HG03460 (cell line): ENCODE data around the gene HEXIM1.

ENCODE experiments used
- ATAC-seq: cut with Tn5 transposase; IDR thresholded peaks from one replicate; pipeline ENCODE4 v1.9.1; 2021; ENCODE audit not compliant: unreplicated experiment

The HEXIM1 gene

DNA sequence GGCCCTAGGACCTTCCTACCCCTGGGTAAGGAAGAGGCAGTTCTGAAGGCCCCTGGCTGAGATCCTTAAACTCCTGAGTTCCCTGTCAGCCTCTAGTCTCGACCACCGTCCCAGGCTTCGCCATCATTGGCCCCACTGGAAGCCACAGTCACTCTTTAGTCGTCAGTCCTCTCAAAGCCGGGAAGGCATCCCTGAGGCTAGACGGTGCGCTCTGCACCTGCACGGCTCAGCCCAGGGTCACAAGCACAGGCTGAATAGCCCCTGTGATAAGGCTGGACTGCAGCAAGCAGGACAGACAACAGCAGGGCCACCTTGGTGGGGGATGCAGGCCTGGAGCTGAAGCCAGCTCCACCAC, 3.3 kb upstream of the HEXIM1 start:
- ATAC-seq: no peak

DNA sequence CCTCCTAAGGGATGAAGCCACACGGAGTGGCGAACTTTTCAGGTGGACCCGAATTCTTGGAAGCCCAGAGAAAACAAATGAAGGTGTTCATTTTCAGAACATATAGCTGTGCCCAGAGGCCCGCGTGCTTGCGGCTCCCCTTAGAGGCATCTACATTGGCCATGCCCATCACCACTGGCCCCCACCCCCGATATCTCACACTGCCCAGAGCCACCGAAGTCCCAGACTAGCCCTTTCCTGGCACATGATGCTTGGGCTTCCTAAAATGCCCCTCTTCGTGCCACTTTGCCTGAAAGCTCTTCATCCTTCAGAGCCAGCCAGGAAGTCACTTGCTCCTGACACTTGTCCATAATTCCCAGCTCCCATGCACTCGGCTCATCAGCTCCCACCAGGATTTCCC, 2.1 kb upstream of the HEXIM1 start:
- ATAC-seq: no peak

DNA sequence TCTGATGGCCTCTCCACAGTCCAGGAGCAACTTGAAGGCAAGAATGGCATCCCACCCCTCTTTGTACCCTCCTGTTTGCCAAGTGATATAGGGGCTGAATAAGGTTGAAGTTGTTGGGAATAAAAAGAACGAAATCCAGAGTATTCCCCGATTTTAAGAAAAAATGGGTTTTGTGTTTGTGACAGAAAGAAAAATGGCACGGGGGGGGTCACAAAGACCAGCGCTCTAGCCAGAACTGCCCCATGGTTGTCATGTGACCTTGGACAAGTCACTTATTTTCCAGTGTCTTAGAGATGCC, 1.7 kb upstream of the HEXIM1 start:
- no peak for ATAC-seq

DNA sequence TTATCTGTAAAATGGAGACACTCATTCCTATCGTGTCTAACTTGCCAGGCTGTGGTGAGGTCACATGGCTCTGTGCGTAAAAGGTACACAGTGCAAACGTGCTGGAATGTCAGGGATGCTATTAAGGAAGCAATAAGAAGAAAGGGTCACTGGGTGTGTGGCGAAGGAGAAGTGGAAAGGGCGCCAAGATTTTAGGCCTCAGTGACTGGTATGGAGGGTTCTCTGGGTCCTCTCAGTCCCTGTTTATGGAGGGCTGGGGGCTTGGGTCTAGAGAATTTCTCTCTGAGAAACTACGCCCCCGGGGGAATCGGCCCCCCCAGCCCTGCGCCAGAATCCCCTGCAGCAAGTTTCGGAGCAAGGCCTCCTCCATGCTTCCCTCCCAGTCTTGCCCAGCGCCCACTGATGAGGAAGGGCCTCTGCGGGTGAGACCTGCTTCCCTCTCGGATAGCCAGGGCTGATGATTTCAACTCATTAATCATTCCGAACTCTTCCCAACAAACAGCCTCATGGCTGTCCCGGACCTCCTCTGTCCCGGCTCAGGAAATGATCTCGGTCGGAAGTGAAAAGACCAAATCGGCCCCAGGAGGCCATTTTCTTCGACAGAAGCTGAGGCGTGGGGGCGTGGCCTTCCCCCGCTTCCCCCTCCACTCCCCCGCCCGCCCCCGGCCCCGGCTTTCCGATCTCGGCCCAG, 1.2 kb upstream of the HEXIM1 start:
- ATAC-seq: no peak

DNA sequence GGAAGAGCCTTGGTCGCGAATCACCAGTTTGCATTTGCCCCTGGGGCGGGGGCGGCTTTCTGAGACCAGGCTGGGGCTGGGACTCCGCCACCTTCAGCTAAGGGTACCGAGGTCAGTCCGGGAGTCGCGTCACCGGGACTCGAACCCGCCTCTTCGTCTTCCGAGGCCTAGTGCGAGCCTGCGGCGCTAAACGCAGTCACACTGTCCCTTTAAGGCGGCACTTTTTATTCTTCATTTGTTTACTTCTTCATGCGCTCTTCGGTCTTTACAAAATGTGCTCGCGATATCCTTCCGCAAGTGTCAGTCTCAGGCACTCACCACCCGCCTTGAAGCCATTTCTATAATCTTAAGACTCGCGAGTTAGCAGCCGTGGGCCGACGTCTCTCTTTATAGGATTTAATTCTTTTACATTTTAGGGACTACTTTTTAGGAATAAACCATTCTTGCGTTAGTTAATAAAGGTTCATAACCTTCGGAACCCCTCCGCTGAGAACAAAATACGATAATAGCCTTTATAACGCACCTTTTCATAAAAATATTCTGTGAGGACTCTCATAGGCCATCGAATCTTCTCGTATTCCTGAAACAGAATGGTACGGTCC, 593 bp upstream of the HEXIM1 start:
- ATAC-seq: no peak

DNA sequence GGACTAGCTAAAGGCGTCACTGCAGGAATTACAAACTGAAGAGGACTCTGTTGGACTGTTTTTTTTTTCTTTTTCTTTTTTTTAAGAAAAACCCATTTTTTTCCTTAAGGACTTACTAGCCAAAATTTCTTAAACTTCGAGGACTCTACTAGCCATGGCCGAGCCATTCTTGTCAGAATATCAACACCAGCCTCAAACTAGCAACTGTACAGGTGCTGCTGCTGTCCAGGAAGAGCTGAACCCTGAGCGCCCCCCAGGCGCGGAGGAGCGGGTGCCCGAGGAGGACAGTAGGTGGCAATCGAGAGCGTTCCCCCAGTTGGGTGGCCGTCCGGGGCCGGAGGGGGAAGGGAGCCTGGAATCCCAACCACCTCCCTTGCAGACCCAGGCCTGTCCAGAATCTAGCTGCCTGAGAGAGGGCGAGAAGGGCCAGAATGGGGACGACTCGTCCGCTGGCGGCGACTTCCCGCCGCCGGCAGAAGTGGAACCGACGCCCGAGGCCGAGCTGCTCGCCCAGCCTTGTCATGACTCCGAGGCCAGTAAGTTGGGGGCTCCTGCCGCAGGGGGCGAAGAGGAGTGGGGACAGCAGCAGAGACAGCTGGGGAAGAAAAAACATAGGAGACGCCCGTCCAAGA, 878 bp downstream of the HEXIM1 start:
- ATAC-seq: peak; percentile 25

DNA sequence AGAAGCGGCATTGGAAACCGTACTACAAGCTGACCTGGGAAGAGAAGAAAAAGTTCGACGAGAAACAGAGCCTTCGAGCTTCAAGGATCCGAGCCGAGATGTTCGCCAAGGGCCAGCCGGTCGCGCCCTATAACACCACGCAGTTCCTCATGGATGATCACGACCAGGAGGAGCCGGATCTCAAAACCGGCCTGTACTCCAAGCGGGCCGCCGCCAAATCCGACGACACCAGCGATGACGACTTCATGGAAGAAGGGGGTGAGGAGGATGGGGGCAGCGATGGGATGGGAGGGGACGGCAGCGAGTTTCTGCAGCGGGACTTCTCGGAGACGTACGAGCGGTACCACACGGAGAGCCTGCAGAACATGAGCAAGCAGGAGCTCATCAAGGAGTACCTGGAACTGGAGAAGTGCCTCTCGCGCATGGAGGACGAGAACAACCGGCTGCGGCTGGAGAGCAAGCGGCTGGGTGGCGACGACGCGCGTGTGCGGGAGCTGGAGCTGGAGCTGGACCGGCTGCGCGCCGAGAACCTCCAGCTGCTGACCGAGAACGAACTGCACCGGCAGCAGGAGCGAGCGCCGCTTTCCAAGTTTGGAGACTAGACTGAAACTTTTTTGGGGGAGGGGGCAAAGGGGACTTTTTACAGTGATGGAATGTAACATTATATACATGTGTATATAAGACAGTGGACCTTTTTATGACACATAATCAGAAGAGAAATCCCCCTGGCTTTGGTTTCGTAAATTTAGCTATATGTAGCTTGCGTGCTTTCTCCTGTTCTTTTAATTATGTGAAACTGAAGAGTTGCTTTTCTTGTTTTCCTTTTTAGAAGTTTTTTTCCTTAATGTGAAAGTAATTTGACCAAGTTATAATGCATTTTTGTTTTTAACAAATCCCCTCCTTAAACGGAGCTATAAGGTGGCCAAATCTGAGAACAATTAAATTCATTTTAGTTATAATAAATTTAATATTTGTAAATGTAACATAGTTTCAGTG, 1.7 kb downstream of the HEXIM1 start:
- no peak for ATAC-seq

DNA sequence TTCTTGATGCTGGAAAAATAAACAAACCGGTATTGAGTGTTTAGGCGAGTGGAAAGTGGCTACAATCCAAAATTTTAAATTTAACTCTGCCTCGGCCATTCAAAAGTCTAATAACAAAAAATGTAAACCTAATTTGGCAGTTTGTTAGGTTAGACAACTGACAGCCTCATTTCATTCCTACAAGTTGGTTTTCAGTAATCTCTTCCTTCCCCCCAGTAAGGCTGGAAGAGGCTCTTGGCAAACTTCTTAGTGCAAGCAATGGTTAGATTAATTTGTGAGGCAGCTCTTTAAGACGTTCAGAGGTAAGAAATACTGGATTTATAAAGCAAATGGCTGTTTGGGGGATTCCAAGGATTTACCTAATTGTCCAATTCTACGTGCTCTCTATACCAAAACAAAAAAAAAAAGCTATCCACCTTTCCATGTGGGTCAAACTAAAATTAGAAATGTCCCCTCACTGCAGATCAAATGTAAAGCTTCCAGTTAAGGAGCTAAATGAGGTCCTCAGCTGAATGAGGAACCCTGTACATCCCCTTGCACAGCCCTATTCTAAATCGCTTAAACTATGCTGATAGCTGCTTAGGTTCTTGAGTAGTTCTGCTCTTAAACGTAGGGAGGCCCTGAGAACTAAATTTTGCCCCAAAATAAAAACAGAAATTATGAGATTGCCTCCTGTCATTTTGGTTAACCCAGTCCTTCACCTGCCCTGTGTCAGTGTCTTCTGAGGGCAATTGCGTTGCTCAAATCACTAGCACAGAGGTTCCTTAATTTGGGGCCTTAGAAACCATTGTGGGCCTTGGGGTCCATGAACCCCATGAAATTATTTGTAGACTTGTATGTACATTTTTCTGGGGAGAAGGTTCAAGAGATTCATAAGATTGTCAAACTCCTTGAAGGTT, 2.9 kb downstream of the HEXIM1 start:
- no peak for ATAC-seq

DNA sequence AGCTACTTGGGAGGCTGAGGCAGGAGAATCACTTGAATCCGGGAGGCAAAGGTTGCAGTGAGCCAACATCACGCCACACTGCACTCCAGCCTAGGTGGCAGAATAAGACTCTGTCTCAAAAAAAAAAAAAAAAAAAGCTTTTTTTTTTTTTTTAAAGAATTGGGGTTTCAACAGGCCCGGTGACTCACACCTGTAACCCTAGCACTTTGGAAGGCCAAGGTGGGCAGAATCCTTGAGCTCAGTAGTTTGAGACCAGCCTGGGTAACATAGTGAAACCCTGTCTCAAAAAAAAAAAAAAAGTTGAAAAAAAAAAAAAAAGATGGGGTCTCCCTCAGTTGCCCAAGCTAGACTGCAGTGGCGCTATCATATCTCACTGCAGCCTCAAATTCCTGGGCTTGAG, 6.8 kb downstream of the HEXIM1 start:
- no peak for ATAC-seq

DNA sequence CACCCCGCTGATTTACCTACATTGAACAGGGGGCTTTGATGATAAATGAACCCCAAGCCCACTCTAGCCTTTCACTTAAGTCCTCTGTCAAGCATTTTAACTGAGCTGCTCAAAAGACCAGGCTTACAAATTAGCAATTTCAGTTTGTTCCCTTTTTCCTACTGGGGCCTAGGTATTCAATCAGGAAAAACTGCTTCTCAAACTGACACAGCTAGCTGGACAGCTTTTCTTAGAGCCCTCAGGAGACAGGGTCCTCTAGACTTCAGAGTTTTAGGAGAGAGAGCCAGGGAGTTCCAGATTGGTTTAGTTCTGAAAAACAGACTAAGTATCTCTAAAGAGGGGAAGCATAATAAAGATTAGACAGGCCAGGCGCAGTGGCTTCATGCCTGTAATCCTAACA, 7.2 kb downstream of the HEXIM1 start:
- no peak for ATAC-seq

DNA sequence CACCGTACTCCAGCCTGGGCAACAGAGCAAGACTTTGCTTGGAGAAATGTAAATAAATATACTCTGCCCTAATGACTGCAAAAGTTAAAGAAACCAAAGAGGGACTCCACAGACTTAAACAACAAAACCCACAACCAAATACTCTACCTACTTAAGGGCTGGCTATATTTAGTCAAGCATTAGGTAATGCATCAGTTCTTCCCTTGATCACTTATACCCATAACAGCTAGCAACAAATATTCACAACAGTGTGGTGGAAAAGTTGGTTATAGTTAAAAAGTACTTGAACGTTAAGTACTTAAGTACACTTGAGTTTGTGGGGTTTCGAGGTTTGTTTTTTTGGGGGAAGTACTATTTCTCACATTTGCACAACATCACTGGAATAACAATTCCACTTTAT, 8.0 kb downstream of the HEXIM1 start:
- no peak for ATAC-seq

DNA sequence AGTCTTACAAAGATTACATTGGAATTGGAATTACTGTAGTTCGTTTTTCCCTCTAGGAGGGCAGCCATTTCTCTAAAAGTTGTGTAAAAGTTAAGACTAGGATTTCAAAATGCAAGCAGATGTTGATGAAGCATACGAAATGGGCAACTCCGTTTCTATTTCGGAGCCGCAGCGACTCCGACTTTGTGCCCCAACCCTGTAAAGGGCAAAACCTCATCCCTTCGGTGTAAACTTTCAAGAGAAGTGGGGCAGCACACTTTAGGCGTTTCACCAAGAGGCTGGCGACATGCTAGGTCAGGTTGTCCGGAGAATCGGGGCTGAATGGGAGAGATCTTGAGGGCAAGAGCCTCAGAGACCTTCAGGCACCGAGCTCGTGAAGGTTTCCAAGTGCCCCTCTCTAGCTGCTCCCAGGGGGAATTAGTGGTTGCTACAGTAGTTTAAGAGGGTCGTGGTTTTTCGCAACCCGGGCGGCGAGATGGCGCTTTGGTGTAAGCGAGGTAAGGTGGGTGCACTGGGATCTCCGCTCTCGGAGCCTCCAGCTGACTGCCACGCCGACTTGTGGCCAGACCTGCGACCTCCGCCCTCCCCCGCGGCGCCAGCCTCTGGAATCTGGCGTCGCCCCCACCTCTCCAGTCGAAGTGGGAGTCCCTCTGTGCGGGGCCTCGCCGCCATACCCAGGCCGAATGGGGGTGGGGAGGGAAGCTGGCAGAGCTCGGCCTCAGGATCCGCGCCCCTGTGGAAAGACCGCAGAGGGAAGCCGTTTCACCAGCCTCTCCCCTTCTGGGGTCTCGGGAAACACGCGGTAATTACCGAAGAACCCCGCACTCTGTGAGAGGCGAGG, 12.4 kb downstream of the HEXIM1 start:
- ATAC-seq: peak; percentile 26

DNA sequence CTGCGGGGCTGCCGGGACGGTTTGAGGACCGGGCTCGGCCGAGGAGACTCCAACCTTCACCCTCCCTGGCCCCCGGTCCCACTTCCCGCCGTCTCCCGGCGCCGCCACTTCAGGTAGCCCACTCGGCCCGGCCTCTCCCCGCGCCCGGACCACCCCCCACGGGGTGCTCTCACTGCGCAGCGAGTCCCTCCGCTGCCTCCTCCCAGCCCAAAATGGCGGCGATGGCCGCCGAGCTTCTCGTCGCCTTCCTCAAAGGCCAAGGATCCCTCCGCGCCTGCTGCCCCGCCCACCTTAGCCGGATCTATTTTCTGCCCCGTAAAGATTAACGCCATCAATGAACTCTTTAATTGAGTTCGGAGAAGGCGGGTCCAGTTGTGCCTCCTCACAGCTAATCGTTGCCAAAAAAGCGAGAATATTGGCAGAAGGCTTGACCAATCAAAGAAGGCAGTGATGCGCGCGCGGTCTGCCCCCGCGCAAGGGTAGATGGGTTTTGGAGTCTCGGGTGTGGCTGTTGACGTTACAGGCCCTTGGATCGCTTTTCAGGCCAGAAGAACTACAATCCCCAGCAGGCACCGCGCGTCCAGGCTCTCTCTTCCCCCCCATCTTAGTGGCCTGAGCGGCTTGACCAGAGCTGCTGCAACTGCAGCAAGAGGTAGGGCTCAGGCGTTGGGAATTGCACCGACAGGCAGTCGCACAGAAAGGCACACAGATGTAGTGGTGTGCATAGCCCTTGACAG, 13.2 kb downstream of the HEXIM1 start, which contains the start of gene HEXIM2:
Gene HEXIM2 (plus strand): TSS at position 588 of the 737 bp plus-strand sequence. CDS start 919 bp downstream, outside the sequence.
- ATAC-seq: peak; percentile 89

DNA sequence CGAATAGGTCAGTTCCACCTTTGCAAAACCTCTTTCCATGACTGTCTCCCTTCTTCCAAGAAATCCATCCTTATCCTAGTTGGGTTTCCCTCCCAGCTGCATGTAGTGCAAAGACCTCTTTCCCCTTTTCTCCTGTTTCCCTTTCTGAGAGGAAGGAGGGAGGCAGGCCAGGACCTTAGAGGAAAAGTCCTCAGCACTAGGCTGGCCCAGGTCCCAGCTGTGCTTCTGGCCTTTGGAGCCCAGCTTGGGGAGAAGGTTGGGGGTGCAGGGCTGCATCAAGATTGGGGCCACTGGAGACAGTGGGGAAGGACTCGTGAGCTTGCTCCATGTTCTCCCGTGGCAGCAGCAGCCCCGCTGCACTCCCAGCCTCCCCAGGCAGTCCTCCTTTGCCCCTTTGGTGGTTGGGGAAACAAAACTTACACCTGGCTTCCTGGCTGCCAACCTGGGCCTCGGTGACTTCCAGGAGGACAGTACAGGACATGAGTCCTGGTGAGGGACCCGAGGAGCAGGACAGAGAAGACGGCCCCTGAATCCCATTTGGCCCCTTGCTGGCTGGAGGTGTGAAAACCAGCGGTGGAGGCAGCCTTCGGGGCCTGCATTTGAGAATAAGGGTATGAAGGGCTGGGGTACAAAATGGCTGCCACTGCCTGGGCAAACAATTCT, 13.9 kb downstream of the HEXIM1 start:
- no peak for ATAC-seq

DNA sequence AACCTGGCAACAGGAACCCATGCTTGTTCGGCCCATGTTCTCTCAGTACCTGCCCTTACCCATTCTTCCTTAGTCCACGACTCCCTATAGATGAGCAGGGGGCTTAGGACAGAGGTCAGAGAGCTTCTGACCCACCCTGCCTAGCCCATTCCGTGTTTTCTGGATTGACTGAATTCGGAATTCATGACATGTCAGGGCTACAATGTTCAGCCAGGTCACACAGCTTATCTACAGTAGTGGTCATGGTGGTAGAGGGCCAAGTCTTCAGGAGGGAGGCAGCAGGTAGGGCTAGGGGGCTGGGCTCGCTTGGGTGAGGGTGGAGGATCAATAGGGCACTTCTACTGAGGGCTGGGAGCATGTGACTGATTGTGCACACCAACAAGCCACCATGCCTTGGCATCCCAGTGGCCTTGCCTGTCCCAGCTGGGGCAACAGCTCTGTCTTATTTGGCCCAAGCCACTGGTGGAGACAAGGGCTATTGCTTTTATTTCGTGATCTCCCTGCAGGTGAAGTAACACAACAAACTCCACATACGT, 16.5 kb downstream of the HEXIM1 start:
- no peak for ATAC-seq

DNA sequence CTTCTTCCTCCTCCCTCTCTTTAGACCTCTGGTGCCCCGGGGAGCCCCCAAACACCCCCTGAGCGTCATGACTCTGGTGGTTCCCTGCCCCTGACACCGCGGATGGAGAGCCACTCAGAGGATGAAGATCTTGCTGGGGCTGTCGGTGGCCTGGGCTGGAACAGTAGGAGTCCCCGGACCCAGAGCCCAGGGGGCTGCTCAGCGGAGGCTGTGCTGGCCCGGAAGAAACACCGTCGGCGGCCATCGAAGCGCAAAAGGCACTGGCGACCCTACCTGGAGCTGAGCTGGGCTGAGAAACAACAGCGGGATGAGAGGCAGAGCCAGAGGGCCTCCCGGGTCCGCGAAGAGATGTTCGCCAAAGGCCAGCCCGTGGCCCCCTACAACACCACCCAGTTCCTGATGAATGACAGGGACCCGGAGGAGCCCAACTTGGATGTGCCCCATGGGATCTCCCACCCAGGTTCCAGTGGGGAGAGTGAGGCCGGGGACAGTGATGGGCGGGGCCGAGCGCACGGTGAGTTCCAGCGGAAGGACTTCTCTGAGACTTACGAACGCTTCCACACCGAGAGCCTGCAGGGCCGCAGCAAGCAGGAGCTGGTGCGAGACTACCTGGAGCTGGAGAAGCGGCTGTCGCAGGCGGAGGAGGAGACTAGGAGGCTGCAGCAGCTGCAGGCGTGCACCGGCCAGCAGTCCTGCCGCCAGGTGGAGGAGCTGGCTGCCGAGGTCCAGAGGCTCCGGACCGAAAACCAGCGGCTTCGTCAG, 20.9 kb downstream of the HEXIM1 start:
- no peak for ATAC-seq

DNA sequence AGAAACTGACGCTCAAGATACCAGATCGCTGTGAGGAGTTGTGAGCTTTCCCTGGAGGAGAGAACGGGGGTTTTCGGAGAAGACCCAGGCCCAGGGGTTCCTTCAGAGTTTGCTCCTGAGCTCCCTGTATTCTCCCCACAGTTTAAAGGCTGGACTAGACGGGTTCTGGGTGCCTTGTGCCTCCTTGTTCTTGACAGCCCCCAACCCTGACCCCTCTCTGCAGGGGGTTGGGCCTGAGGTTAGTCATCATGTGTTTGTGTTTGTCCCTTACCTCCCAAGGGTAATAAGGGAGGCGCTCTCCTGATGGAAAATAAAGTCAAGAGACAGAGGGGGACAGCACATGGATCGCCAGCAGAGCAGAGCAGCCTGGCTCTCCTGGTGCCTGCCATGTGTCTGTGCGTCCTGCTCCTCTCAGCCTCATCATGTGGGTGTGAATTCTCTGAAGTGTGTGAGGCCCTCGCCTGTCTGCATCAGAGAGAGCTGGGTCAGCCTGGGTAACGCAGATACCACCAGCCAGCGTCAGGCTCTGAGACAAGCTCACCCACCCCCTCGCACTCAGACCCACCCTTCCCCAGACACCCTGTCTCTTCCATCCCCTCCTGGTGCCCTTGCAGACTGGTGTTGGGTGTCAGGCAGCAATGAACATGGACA, 22.1 kb downstream of the HEXIM1 start:
- ATAC-seq: no peak
